OCI-LY1 (cell line): ENCODE data around the gene BNIP5.

ENCODE experiments used
- H2AFZ ChIP-seq: fragments of 200-600 bp; sonication (generic), shearing (Covaris generic); 2 replicates; pipeline ENCODE4 v1.6.0; 2014; ENCODE audit warnings: antibody characterized with exemption, mild to moderate bottlenecking, low read length
- H3F3A ChIP-seq: fragments of 200-600 bp; sonication (generic), shearing (Covaris generic); 2 replicates; pipeline ENCODE4 v1.6.0; 2014; ENCODE audit warnings: mild to moderate bottlenecking, antibody characterized with exemption, low read length, moderate library complexity; ENCODE audit not compliant: insufficient read depth
- H3K27ac ChIP-seq: fragments of 200-600 bp; sonication (generic); 2 replicates; pipeline ENCODE4 v1.5.1; 2014; ENCODE audit warnings: low read length, mixed run types, mild to moderate bottlenecking, low read depth; ENCODE audit not compliant: poor library complexity, severe bottlenecking
- H3K27me3 ChIP-seq: fragments of 200-600 bp; sonication (generic); 2 replicates; pipeline ENCODE4 v1.6.0; 2014; ENCODE audit warnings: antibody characterized with exemption, mild to moderate bottlenecking, low read length, moderate library complexity; ENCODE audit not compliant: insufficient read depth
- H3K36me3 ChIP-seq: fragments of 200-600 bp; sonication (generic); 2 replicates; pipeline ENCODE4 v1.6.1; 2014; ENCODE audit warnings: mild to moderate bottlenecking, antibody characterized with exemption, low read length, moderate library complexity, mixed read lengths; ENCODE audit not compliant: insufficient read depth
- H3K4me1 ChIP-seq: fragments of 200-600 bp; sonication (generic); 2 replicates; pipeline ENCODE4 v1.5.1; 2014; ENCODE audit warnings: mild to moderate bottlenecking, low read length, moderate library complexity; ENCODE audit not compliant: insufficient read depth, severe bottlenecking
- H3K4me2 ChIP-seq: fragments of 200-600 bp; sonication (generic), shearing (Covaris generic); 2 replicates; pipeline ENCODE4 v1.6.1; 2014; ENCODE audit warnings: low read length
- H3K4me3 ChIP-seq: fragments of 200-600 bp; sonication (generic); 2 replicates; pipeline ENCODE4 v1.5.1; 2014; ENCODE audit warnings: low read length, low read depth, mild to moderate bottlenecking, mixed read lengths; ENCODE audit not compliant: poor library complexity, severe bottlenecking
- H3K79me2 ChIP-seq: fragments of 200-600 bp; shearing (Covaris generic); 2 replicates; pipeline ENCODE4 v1.6.1; 2016; ENCODE audit warnings: mixed run types, low read length, mixed read lengths; ENCODE audit not compliant: insufficient read depth
- H3K9ac ChIP-seq: fragments of 200-600 bp; sonication (generic), shearing (Covaris generic); 2 replicates; pipeline ENCODE4 v1.6.1; 2014; ENCODE audit warnings: mild to moderate bottlenecking, low read length, mixed read lengths
- H3K9me2 ChIP-seq: fragments of 200-600 bp; sonication (generic), shearing (Covaris generic); 2 replicates; pipeline ENCODE4 v1.6.1; 2014; ENCODE audit warnings: low read depth, mild to moderate bottlenecking, low read length, mixed read lengths
- H3K9me3 ChIP-seq: fragments of 200-600 bp; shearing (Covaris generic); 2 replicates; pipeline ENCODE4 v1.6.1; 2014; ENCODE audit warnings: low read length, mixed read lengths
- H4K20me1 ChIP-seq: fragments of 200-600 bp; sonication (generic), shearing (Covaris generic); 2 replicates; pipeline ENCODE4 v1.6.0; 2016; ENCODE audit warnings: mild to moderate bottlenecking, low read length; ENCODE audit not compliant: insufficient read depth
- CTCF ChIP-seq: fragments of 200-600 bp; sonication (generic), shearing (Covaris generic); IDR thresholded peaks from 2 replicates; pipeline ENCODE4 v1.5.1; 2017; ENCODE audit warnings: mild to moderate bottlenecking, antibody characterized with exemption, low read length, moderate library complexity, mixed read lengths
- EZH2 ChIP-seq: fragments of 200-600 bp; sonication (generic), shearing (Covaris generic); IDR thresholded peaks from 2 replicates; pipeline ENCODE4 v1.8.0; 2017; ENCODE audit warnings: borderline replicate concordance, mixed run types, mild to moderate bottlenecking, antibody characterized with exemption, low read length, moderate library complexity, mixed read lengths

Gene BNIP5

GRCh38 chr6:36336779-36337241 lies at the start of gene BNIP5:
Gene BNIP5 (minus strand): TSS chr6:36336888. CDS start chr6:36330690, 6,198 bp downstream.
- Histone ChIP-seq H4K20me1 (no peaks in the 10 kb centered on the region), H3F3A (no peaks in the 10 kb centered on the region), H3K4me1 (peaks cover 5% of the 10 kb centered on the region), H3K4me2 (no peak within 1 kb of the TSS), H3K79me2 (no peaks in the 10 kb centered on the region), H2AFZ (no peak within 1 kb of the TSS), H3K9ac (no peak within 1 kb of the TSS), H3K27me3 (no peaks in the 10 kb centered on the region; the same call in 1 of the 2 replicates), H3K36me3 (no peaks in the 10 kb centered on the region), H3K4me3 (no peak within 1 kb of the TSS), H3K9me3 (no peaks in the 10 kb centered on the region), H3K9me2 (no peaks in the 10 kb centered on the region), H3K27ac (no peak within 1 kb of the TSS)
- no peak for TF ChIP-seq EZH2
- no peak for TF ChIP-seq CTCF

- H3K79me2 ChIP-seq: no peaks in the 10 kb centered on the region
- H3K36me3 ChIP-seq: no peaks in the 10 kb centered on the region
- H3K9ac ChIP-seq: no peak overlapping the region
- no peak overlapping the region for H3K4me2 ChIP-seq
- no peak overlapping the region for H3K4me3 ChIP-seq
- H3K27ac ChIP-seq: no peak overlapping the region
- no peak for TF ChIP-seq CTCF
- no peak for TF ChIP-seq EZH2
- H2AFZ ChIP-seq: no peak overlapping the region
- H4K20me1 ChIP-seq: no peaks in the 10 kb centered on the region
- H3F3A ChIP-seq: no peaks in the 10 kb centered on the region
- no peaks in the 10 kb centered on the region for H3K9me2 ChIP-seq
- H3K27me3 ChIP-seq: 0 out of 2 replicates have a peak, but pooled peaks cover 5% of the 10 kb centered on the region
- no peaks in the 10 kb centered on the region for H3K4me1 ChIP-seq
- no peaks in the 10 kb centered on the region for H3K9me3 ChIP-seq
Observed at GRCh38 chr6:36384095-36384494, 47.4 kb upstream of the BNIP5 start.

- Histone ChIP-seq H3K4me3 (no peak overlapping the region), H4K20me1 (no peaks in the 10 kb centered on the region), H3K79me2 (no peaks in the 10 kb centered on the region), H3K9me2 (no peaks in the 10 kb centered on the region), H3K27ac (no peak overlapping the region), H2AFZ (no peak overlapping the region), H3F3A (no peaks in the 10 kb centered on the region), H3K4me1 (no peaks in the 10 kb centered on the region), H3K9me3 (no peaks in the 10 kb centered on the region), H3K27me3 (peaks cover 5% of the 10 kb centered on the region; the same call in 1 of the 2 replicates), H3K4me2 (no peak overlapping the region), H3K36me3 (no peaks in the 10 kb centered on the region), H3K9ac (no peak overlapping the region)
- TF ChIP-seq CTCF (no peak), EZH2 (no peak)
Observed at GRCh38 chr6:36383606-36384005, 46.9 kb upstream of the BNIP5 start.
